SK-N-MC (cell line): ENCODE results near the gene CDK9.

ENCODE experiments used
- EZH2 ChIP-seq: fragments of 200-600 bp; sonication (generic); IDR thresholded peaks from one replicate; pipeline ENCODE4 v1.6.1; 2017; ENCODE audit warnings: antibody characterized with exemption
- POLR2AphosphoS5 ChIP-seq: IDR thresholded peaks from 2 replicates; pipeline ENCODE4 v1.6.1; 2012; ENCODE audit warnings: mild to moderate bottlenecking, low read depth, low read length, borderline replicate concordance

DNA sequence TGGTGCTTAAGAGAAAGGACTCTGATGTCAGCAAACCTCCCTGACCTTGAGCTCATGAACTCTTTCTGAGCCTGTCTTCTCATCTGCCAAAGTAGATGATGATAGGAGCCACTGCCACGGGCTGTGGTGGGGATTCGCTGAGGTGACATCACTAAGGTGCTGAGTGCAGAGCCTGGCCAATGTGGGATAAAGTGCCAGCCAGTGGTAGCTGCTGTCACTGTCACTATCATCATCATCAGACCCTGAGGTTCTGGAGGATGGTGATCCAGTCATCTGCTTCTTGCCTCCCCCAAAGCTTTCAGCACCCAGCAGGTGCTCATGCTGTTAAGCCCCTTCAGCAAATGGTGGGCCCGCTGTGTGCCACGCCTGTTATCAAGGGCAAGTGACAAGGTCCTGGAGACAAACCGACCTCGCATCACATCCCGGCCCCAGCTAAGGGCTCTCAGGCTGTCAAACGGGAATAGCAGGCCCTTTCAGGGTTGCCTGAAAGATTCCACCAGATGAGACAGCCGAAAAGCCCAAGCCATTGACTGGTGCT, 23.2 kb downstream of the CDK9 start:
- TF ChIP-seq EZH2, result no peak
- TF ChIP-seq POLR2AphosphoS5, result no peak
